ENCODE results near the gene TM7SF3. TPM values are rescaled to one million over a fixed set of nuclear protein-coding genes. Genes with fewer than 3 reads are reported as not detected.

The TM7SF3 gene
- total RNA-seq, 1 donor from 2014 or later: 119 TPM

- DNase-seq (ENCODE audit: low read depth): peak; percentile 61
These were observed 1.5 kb upstream of the TM7SF3 start for GRCh38 chr12:27015730-27016076.

- no peak for DNase-seq (ENCODE audit: low read depth)
These were observed 910 bp upstream of the TM7SF3 start for GRCh38 chr12:27014859-27015729.

- DNase-seq (ENCODE audit: low read depth): peak; percentile 39
These were observed 536 bp downstream of the TM7SF3 start for GRCh38 chr12:27013611-27014084.

- no peak for DNase-seq (ENCODE audit: low read depth)
These were observed 1.3 kb downstream of the TM7SF3 start for GRCh38 chr12:27012982-27013255.

- no peak for DNase-seq (ENCODE audit: low read depth)
These were observed 1.8 kb downstream of the TM7SF3 start for GRCh38 chr12:27012239-27012981.

- DNase-seq (ENCODE audit: low read depth): no peak
These were observed 4.3 kb downstream of the TM7SF3 start for GRCh38 chr12:27009881-27010301.

GRCh38 chr12:27008081-27008480 is 6.1 kb downstream of the TM7SF3 start:
- DNase-seq (ENCODE audit: low read depth): no peak

- no peak for DNase-seq (ENCODE audit: low read depth)
These were observed 7.3 kb downstream of the TM7SF3 start for GRCh38 chr12:27006797-27007467.

- DNase-seq (ENCODE audit: low read depth): no peak
These were observed 8.7 kb downstream of the TM7SF3 start for GRCh38 chr12:27005495-27005894.

GRCh38 chr12:27003421-27004381 is 10.5 kb downstream of the TM7SF3 start:
- DNase-seq (ENCODE audit: low read depth): no peak

GRCh38 chr12:27002141-27002540 is 12.0 kb downstream of the TM7SF3 start:
- peak; percentile 48 for DNase-seq (ENCODE audit: low read depth)

GRCh38 chr12:27001663-27002062 is 12.5 kb downstream of the TM7SF3 start:
- no peak for DNase-seq (ENCODE audit: low read depth)

- DNase-seq (ENCODE audit: low read depth): no peak
These were observed 13.2 kb downstream of the TM7SF3 start for GRCh38 chr12:27000961-27001360.

GRCh38 chr12:26997003-26997402 is 17.2 kb downstream of the TM7SF3 start:
- DNase-seq (ENCODE audit: low read depth): no peak

- no peak for DNase-seq (ENCODE audit: low read depth)
These were observed 18.5 kb downstream of the TM7SF3 start for GRCh38 chr12:26995706-26996105.

- no peak for DNase-seq (ENCODE audit: low read depth)
These were observed 20.1 kb downstream of the TM7SF3 start for GRCh38 chr12:26994109-26994508.

- DNase-seq (ENCODE audit: low read depth): no peak
These were observed 22.4 kb downstream of the TM7SF3 start for GRCh38 chr12:26991826-26992225.

GRCh38 chr12:26989873-26990272 is 24.3 kb downstream of the TM7SF3 start:
- DNase-seq (ENCODE audit: low read depth): no peak

- DNase-seq (ENCODE audit: low read depth): no peak
These were observed 25.5 kb downstream of the TM7SF3 start for GRCh38 chr12:26988703-26989102.

GRCh38 chr12:26987634-26988424 is 26.4 kb downstream of the TM7SF3 start:
- no peak for DNase-seq (ENCODE audit: low read depth)

GRCh38 chr12:26982866-26983265 is 31.3 kb downstream of the TM7SF3 start:
- DNase-seq (ENCODE audit: low read depth): no peak
